Chondrocyte (in vitro differentiated cells): Measurements from ENCODE around the gene AUTS2. TPM values are rescaled to one million over a fixed set of nuclear protein-coding genes. Genes with fewer than 3 reads are reported as not detected.

Experiments used
- DNase-seq: peaks from one replicate; pipeline ENCODE4 v3.0.0; 2021; ENCODE audit warnings: mixed read lengths, low spot score
- H3K27ac Mint-ChIP-seq: one replicate; pipeline ENCODE4 v1.8.0; 2021; ENCODE audit warnings: mild to moderate bottlenecking, moderate library complexity, mixed read lengths; ENCODE audit not compliant: unreplicated experiment
- H3K27me3 Mint-ChIP-seq: 2 replicates; pipeline ENCODE4 v1.8.0; 2021; ENCODE audit warnings: low read depth, mixed read lengths
- H3K36me3 Mint-ChIP-seq: 2 replicates; pipeline ENCODE4 v1.8.0; 2021; ENCODE audit warnings: low read depth, mixed read lengths
- H3K4me1 Mint-ChIP-seq: 2 replicates; pipeline ENCODE4 v1.8.0; 2021; ENCODE audit warnings: low read depth, mild to moderate bottlenecking, mixed read lengths
- H3K4me3 Mint-ChIP-seq: one replicate; pipeline ENCODE4 v1.8.0; 2021; ENCODE audit warnings: mild to moderate bottlenecking, moderate library complexity, mixed read lengths; ENCODE audit not compliant: unreplicated experiment
- H3K9me3 Mint-ChIP-seq: 2 replicates; pipeline ENCODE4 v1.8.0; 2021; ENCODE audit warnings: low read depth, mixed read lengths
- total RNA-seq: library from RNA; stranded (reverse); gene quantifications from 3 replicates; pipeline ENCODE4 v1.2.1, GENCODE V29; 2021
- TF ChIP-seq, protein P1 (sequence below): fragments of 200-600 bp; sonication (generic); IDR thresholded peaks from 2 replicates; pipeline ENCODE4 v1.5.0; 2021; ENCODE audit warnings: antibody characterized with exemption, mild to moderate bottlenecking, moderate library complexity

AUTS2 gene
- total RNA-seq, 1 donor from 2014 or later: 31.5 TPM

DNA sequence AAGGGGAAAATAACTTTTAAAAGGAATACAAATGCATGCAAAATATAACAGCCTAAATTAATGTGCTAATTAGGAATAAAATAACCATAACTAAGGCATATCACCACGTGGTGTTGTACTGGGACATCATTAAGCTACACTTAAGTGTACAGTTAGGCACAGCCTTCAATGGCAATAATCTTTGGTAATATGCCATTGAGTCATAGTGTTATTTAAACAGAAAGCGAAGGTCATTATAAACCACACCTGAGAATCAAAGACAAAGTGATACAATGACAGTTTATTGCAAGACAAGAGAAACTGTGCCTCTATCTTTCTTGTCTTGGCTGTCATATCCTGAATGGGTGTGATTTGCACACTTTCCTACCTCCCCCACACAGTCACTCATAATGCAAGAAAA lies 30.5 kb upstream of the AUTS2 start:
- DNase-seq: no peak
- Mint-ChIP-seq H3K36me3 (no peaks in the 10 kb centered on the region), H3K9me3 (no peaks in the 10 kb centered on the region), H3K27ac (no peak overlapping the region), H3K4me1 (peaks cover 27% of the 10 kb centered on the region), H3K4me3 (no peak overlapping the region), H3K27me3 (peaks cover 7% of the 10 kb centered on the region)
- TF ChIP-seq, protein P1, sequence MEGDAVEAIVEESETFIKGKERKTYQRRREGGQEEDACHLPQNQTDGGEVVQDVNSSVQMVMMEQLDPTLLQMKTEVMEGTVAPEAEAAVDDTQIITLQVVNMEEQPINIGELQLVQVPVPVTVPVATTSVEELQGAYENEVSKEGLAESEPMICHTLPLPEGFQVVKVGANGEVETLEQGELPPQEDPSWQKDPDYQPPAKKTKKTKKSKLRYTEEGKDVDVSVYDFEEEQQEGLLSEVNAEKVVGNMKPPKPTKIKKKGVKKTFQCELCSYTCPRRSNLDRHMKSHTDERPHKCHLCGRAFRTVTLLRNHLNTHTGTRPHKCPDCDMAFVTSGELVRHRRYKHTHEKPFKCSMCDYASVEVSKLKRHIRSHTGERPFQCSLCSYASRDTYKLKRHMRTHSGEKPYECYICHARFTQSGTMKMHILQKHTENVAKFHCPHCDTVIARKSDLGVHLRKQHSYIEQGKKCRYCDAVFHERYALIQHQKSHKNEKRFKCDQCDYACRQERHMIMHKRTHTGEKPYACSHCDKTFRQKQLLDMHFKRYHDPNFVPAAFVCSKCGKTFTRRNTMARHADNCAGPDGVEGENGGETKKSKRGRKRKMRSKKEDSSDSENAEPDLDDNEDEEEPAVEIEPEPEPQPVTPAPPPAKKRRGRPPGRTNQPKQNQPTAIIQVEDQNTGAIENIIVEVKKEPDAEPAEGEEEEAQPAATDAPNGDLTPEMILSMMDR: no peak

DNA sequence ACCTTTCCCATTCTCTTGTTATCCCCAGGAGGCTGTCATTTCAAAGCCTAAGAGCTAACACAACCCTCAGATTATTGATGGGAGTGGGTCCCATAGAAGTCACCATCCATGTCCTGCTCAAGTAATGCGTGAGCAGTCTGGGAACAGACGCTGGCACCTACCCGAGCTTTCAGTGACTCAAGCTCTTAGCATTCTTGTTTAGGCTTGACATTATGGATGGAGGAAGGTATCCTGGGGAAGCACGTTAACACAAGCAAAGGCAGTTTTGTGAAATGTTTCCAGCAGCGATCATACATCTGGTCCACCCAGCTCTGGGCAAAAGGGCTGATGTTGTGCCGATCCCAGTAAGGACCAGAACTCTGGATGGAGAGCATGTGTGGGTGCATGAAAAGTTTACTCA lies 30.0 kb upstream of the AUTS2 start:
- Mint-ChIP-seq H3K27ac (no peak overlapping the region), H3K36me3 (no peaks in the 10 kb centered on the region)
- no peak for DNase-seq

DNA sequence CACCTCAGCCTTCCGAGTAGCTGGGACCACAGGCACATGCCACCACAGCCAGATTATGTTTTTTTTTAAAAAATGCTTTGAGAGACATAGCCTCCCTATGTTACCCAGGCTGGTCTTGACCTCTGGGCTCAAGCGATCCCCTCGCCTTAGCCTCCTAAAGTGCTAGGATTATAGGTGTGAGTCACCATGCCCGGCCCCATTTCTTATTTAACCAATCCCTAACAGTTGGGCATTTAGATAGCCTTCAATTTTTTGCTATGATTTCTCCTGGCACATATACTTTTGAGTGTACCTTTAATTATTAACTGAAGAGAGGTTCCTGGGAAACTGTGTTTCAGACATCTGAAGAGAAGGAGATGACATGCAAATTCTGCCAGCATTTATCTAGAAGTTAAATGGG lies 22.6 kb upstream of the AUTS2 start:
- H3K4me1 Mint-ChIP-seq: peaks cover 10% of the 10 kb centered on the region
- DNase-seq: no peak
- peaks cover 2% of the 10 kb centered on the region for H3K9me3 Mint-ChIP-seq
- H3K27ac Mint-ChIP-seq: no peak overlapping the region
- peaks cover 1% of the 10 kb centered on the region for H3K27me3 Mint-ChIP-seq
- TF ChIP-seq, protein P1: no peak
- H3K4me3 Mint-ChIP-seq: no peak overlapping the region
- H3K36me3 Mint-ChIP-seq: no peaks in the 10 kb centered on the region

More for the DNA sequence above, 30.0 kb upstream of the AUTS2 start:
- TF ChIP-seq, protein P1: no peak
- peaks cover 7% of the 10 kb centered on the region for H3K27me3 Mint-ChIP-seq
- H3K9me3 Mint-ChIP-seq: no peaks in the 10 kb centered on the region
- H3K4me1 Mint-ChIP-seq: peaks cover 24% of the 10 kb centered on the region
- no peak overlapping the region for H3K4me3 Mint-ChIP-seq

DNA sequence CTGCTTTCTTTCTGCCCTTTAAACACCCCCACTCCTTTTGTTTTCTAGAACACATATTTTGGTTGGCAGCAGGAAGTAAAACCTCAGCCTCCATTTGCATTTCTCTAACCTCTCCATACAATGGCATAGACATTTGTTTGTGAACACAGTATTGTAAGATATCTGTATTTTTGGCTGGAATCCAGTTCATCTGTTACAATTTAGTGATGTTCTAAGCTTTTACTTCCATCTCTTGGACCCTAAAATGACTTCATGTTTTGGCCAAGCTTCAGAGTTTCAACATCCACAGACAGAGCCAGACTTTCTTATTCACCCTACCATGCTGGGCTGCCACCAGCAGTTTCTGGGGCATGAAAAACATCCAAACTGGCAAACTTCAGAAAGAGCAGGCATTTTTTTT lies 21.1 kb upstream of the AUTS2 start:
- peaks cover 4% of the 10 kb centered on the region for H3K9me3 Mint-ChIP-seq
- peaks cover 10% of the 10 kb centered on the region for H3K4me1 Mint-ChIP-seq
- H3K36me3 Mint-ChIP-seq: no peaks in the 10 kb centered on the region
- TF ChIP-seq, protein P1: no peak
- no peaks in the 10 kb centered on the region for H3K27me3 Mint-ChIP-seq
- H3K27ac Mint-ChIP-seq: no peak overlapping the region
- no peak for DNase-seq
- H3K4me3 Mint-ChIP-seq: no peak overlapping the region

DNA sequence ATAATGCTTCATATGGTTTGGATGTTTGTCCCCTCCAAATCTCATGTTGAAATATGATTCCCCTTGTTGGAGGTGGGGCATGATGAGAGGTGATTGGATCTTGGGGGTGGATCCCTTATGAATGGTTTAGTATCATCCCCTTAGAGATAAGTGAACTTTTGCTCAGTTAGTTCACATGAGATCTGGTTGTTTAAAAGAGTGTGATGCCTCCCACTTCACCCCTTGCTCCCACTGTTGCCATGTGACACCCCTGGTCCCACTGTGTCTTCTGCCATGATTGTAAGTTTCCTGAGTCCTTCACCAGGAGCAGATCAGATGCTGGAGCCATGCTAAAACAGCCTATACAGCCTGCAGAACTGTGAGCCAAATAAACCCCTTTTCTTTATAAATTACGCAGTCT lies 13.1 kb upstream of the AUTS2 start:
- H3K4me1 Mint-ChIP-seq: no peaks in the 10 kb centered on the region
- H3K36me3 Mint-ChIP-seq: no peaks in the 10 kb centered on the region
- no peak overlapping the region for H3K4me3 Mint-ChIP-seq

More for the DNA sequence above, 13.1 kb upstream of the AUTS2 start:
- peaks cover 4% of the 10 kb centered on the region for H3K27me3 Mint-ChIP-seq
- TF ChIP-seq, protein P1: no peak
- H3K9me3 Mint-ChIP-seq: peaks cover 4% of the 10 kb centered on the region
- DNase-seq: no peak
- H3K27ac Mint-ChIP-seq: no peak overlapping the region
